SK-MEL-5 (cell line): ENCODE data around the gene ERBB4. TPM values are rescaled to one million over a fixed set of nuclear protein-coding genes. Genes with fewer than 3 reads are reported as not detected.

Source experiments
- DNase-seq: peaks from one replicate; pipeline ENCODE4 v3.0.0-alpha.2; 2016; ENCODE audit warnings: low read depth, low spot score
- in situ Hi-C: cut with HindIII; loops from 2 replicates; pipeline ENCODE4 v1.10.0; 2016; ENCODE audit warnings: low sequenced_read_pairs, high pct_unique_total_duplicates, low pct_unique_long_range_greater_than_20kb
- total RNA-seq: library from RNA; depleted of rRNA; stranded (reverse); fragments of >200 nt; shearing (Covaris generic); gene quantifications from 2 replicates; pipeline ENCODE4 v1.2.3, GENCODE V29; 2014

The ERBB4 gene
- total RNA-seq, 1 experiment from 2014 or later: 0.32 TPM

- in situ Hi-C loops: no loop called here
- DNase-seq: no peak
These were observed 543.8 kb downstream of the ERBB4 start for GRCh38 chr2:211994806-211995205.

GRCh38 chr2:211990335-211990734 lies 548.3 kb downstream of the ERBB4 start:
- in situ Hi-C loops: no loop called here
- no peak for DNase-seq

DNA sequence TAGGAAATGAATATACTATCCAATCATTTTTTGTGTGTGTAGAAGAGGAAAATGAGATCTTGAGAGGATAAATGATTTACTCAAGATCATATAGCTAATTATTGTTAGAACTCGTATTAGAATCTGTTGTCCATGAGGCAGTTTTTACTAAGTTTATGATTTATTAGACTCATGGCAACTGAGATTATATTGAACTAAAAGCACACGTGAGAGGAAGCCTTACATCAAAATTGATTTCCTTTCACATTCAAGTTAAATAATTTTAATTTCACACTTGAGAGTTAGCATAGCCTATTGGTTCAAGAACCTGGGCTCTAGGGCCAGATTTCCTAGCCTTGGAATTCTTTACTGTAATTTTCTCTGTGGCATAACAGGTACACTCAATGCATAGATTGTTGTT lies 552.3 kb downstream of the ERBB4 start:
- in situ Hi-C loops: no loop called here
- DNase-seq: no peak

GRCh38 chr2:211985393-211985792 lies 553.2 kb downstream of the ERBB4 start:
- no peak for DNase-seq
- in situ Hi-C loops: no loop called here

DNA sequence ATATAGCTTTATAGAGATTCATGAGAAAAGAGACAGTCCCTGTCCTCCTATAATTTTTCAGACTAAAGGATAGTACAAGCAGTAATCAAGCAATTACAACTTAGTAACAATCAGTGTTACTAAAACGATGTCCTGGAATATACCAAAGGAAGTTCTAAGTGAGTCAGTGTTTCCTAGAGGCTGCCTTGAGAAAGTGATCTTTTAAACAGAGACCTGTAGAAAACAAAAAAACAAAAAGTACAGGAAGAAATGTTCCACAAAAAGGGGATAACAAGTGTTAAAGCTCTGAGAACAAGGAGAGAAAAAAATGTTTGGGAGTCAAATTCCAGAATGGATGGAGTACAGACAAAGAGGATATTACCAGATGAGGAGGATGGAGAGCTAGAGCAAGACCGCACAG lies 556.4 kb downstream of the ERBB4 start:
- in situ Hi-C loops: no loop called here
- DNase-seq: no peak

- in situ Hi-C loops: no loop called here
- DNase-seq: no peak
These were observed 557.2 kb downstream of the ERBB4 start for GRCh38 chr2:211981451-211981850.

GRCh38 chr2:211976076-211976475 lies 562.5 kb downstream of the ERBB4 start:
- in situ Hi-C loops: no loop called here

DNA sequence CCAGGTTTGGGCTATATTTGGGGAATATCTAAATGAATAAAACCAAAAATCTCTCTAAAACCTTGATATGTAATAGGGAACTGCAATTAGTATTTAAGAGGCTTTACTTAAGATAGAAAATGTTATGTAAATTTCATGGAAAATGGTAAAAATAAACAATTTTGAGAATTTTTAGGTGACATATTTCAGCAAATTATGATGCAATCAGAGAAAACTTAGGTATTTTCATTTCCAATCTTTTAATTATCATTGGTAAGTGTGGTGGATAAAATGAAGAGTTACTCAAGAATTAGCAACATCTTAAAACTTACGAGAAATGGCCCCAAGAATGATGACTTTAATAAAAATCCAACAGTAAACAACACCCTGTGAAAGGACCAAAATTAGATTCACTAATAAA lies 571.4 kb downstream of the ERBB4 start:
- in situ Hi-C loops: no loop called here
- DNase-seq: no peak

More at GRCh38 chr2:211976076-211976475, 562.5 kb downstream of the ERBB4 start:
- no peak for DNase-seq

- DNase-seq: no peak
- in situ Hi-C loops: no loop called here
These were observed 574.6 kb downstream of the ERBB4 start for GRCh38 chr2:211963969-211964368.

DNA sequence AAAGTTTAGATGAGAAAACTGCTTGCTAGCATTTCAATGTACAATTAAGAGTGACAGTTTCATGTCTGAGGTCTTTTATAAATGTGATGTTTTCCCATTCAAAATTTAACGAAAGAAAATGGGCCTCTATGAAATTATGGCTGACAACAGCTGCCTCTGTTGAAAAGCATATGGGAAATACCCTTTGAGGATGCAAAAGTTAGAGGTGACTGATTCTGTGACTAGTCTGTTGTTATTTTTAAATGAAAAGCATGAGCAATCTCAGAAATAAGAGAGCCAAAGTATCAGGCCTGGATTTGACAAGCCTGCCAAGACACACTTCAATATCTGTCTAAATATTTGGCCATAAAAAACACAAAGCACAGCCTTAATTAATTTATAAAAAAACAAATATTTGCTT lies 580.8 kb downstream of the ERBB4 start:
- no peak for DNase-seq
- in situ Hi-C loops: no loop called here

GRCh38 chr2:211955648-211956047 lies 583.0 kb downstream of the ERBB4 start:
- in situ Hi-C loops: no loop called here
- DNase-seq: no peak

DNA sequence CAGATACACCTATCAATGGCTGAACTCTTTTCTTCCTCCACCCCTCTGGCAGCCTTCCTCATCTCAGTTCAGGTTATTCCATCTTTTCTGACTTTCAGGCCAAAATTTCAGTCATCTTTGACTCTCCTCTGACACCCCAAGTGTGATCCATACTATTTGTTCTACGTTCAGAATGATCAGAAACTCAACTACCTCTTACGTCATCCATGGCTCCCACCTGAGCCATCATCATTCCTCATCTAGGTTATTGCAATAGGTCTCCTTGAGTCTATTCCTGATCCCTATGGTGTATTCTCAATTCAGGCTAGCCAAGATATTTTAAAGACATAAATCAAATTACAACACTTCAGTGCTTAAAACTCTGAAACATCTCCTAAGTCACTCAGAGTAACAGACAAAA lies 589.7 kb downstream of the ERBB4 start:
- DNase-seq: no peak
- in situ Hi-C loops: no loop called here

DNA sequence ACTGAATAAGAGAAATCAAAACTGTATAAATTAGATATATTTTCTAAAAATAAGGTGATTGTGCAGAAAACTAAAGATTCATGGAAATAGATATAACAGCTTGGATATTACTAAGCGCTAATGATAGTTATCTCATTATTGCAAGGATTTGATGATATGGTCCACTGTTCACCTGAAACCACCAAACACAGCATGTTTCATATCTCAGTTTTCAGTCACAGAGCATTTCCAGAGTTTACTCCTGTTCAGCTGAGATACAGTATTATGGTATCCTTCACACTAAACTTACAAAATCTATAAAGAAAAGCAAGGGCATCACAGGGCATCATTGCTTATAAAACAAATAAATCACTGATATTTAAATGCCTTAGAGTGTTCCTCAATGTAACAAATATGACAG lies 591.6 kb downstream of the ERBB4 start:
- in situ Hi-C loops: no loop called here
- no peak for DNase-seq

DNA sequence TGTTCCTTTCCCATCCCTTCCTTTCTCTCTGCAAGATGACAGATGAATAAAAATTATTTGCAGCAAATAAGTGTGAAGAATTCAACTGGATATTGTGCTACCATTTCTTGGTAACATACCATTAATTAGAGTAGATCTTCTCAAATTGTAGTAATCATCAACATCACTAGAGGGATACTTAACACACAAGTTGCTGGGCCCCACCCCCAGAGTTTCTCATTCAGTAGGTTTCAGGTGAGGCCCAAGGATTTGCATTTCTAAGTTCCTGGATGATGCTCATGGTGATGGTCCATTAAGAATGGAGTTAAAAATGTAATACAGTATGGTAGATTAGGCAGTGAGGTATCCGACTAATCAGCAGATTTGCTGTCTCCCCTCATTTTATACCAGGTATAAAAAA lies 594.0 kb downstream of the ERBB4 start:
- no peak for DNase-seq

GRCh38 chr2:211942153-211942552 lies 596.4 kb downstream of the ERBB4 start:
- in situ Hi-C loops: no loop called here

More for the DNA sequence above, 594.0 kb downstream of the ERBB4 start:
- in situ Hi-C loops: no loop called here

GRCh38 chr2:211941216-211941747 lies 597.3 kb downstream of the ERBB4 start:
- no peak for DNase-seq
- in situ Hi-C loops: no loop called here

More at GRCh38 chr2:211942153-211942552, 596.4 kb downstream of the ERBB4 start:
- no peak for DNase-seq

- in situ Hi-C loops: no loop called here
- no peak for DNase-seq
These were observed 599.4 kb downstream of the ERBB4 start for GRCh38 chr2:211939177-211939576.

DNA sequence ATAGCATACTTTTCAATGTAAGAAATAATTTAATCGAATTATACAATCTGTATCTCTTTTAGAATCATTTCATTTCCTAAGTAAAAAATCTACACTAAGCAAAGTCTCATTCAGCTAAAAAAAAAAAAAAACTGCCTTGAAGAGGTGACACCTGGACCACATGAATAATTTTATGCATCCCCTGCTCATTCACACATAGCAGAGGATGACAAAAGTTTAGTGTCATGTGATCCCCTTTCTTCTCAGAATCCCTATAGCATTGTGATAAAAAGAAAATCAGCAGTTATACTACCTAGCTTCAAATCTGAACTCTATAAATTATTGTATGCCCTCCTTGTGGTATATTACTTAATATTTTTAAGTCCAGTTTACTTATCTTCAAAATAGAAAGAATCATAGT lies 603.8 kb downstream of the ERBB4 start:
- in situ Hi-C loops: no loop called here
- no peak for DNase-seq

DNA sequence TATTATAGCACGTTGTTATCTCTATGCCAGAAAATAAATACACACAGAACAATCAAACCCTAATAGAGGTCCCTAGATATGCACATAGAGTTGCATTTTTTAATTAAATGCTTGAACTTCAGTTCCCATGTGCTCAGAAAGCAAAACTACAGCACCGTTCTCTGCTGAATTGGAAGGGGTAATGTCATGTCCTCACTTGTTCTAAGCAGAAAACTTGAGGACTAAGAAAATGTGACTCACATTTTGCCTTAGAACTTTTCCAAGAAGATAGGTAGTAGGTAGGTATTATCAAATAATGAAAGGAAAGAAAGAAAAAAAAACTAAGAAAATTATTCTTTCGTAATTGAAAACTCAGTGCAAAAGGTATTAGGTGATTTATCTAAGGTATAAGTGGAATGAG lies 607.3 kb downstream of the ERBB4 start:
- in situ Hi-C loops: no loop called here
- DNase-seq: no peak

DNA sequence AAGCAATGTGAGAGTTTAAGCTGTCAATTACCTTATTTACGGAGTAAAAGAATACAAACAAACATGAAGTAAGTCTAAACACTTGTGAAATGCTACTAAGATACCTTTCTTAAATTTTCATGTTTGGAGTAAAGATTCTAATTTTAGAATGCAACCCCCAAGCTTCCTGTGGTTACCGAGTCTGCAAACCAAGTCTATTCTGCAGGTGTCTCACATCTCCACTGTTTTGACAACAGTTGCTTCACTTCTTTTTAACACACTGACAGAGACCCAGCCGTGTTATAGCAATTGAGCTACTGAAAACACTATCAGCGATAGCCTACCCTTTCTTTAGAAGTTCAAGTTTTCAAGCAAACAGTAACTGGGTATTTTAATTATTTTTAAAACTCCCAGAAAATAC lies 608.3 kb downstream of the ERBB4 start:
- in situ Hi-C loops: no loop called here
- no peak for DNase-seq
